ENCODE measurements around the gene POLD4.

The POLD4 gene

DNA sequence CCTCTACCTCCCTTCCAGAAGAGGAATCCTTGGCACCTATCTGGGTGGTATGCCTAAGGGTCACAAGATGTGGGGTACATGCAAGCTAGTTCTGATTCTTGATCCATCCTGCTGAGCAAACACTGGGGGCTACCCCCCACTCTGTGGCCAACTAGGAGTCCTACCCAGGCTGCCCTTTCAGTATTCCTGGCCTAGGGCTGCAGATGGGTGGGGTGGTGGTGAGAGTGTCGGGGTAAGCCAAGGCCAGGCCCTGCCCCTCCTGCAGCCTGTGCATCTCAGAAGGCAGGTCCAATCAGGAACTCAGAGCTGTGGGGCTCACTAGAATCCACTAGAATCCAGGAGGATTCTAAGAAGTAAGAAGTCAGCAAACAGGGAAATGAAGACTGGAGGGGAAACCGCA lies 39.1 kb downstream of the POLD4 start:
- no peak for DNase-seq

DNA sequence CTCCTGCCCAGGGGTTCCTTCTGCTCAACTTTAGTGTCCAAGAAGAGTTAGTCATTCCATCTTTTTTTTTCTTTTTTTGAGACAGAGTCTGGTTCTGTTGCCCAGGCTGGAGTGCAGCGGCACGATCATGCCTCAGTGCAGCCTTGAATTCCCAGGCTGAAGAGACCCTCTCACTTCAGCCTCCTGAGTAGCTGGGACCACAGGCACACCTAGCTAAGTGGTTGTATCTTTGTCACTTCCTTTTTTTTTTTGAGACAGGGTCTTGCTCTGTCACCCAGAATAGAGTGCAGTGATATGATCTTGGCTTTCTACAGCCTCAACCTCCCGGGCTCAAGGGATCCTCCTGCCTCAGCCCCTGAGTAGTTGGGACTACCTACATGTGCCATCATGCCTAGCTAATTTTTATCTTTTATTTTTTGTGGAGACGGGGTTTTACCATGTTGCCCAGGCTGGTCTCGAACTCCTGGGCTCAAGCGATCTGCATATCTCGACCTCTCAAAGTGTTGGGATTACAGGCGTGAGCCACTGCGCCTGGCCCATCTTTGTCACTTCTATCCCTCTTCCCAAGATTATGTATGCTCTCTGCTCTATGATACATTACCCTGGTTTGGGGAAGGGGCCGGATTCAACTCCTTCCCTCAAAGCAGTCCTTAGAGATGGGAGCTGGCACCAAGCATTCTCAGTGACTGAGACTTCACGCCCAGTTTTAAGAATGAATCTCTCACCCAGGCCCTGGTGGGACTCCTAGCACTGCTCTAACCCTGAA lies 40.0 kb downstream of the POLD4 start:
- DNase-seq, result no peak

- no peak for DNase-seq
Measured at GRCh38 chr11:67312187-67313021, 40.9 kb downstream of the POLD4 start.

GRCh38 chr11:67311556-67312082 lies 41.7 kb downstream of the POLD4 start:
- no peak for DNase-seq

DNA sequence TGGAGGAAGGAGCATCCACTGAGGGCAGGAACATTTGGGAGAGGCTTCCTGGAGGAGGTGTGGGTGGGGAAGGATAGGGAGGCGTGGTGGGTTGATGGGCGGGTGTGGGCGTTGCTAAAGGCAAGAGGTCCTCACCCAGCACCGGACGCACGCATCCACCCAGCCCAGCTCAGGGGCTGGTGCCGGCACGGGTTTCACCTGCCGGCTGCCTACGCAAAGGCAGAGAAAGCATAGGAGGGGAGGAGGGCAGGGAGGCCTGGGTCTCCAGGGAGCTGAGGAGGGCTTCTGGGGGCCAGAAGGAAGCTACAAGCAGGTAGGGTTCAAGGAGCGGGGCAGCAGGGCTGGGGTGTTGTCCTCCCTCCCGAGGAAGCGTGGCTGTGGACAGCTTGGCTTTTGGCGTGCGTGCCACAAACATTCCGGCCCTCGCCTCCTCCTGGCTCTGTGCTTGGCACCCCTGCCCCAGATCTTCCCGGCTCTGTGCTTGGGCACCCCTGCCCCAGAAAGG lies 42.2 kb downstream of the POLD4 start:
- no peak for DNase-seq

DNA sequence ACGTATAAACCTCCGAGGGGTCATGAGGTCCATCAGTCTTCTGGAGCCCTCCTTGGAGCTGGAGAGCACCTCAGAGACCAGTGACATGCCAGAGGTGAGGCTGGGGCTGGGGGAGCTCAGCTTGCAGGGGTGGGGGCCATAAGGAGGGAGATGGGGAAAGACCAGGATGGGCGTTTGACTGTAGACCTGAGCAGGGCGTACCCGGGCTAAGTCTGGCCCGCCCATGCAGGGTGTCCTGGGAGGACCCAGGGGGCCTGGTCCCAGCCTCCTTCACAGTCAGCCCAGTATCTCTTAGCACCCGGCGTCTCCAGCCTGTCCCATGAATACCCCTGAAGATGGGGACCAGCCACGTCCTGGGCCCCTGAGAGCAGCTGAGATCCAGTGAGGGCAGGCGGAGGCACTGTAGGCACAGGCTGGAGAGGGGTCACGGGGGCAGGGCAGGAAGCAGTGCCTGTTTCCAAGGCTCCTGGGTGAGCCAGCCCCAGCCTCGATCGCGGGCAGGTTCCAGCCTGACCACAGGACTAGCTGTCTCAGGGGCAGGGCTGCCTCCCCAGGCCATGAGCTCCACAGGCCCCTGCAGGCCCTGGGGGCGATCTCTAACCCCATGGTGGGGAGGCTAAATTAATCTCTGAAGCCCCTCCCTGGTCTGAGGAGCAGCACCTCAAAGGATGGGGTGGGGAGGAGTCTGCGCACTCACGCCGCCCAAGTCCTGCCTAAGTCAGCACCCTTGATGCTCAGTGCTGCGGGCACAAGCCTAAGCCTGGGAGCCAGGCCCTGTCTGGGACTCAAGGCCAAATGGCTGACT lies 42.9 kb downstream of the POLD4 start:
- DNase-seq, result no peak

GRCh38 chr11:67309661-67310061 lies 43.7 kb downstream of the POLD4 start:
- no peak for DNase-seq

- no peak for DNase-seq
Measured at GRCh38 chr11:67309166-67309565, 44.2 kb downstream of the POLD4 start.

- DNase-seq, result no peak
Measured at GRCh38 chr11:67308031-67308866, 45.1 kb downstream of the POLD4 start.

DNA sequence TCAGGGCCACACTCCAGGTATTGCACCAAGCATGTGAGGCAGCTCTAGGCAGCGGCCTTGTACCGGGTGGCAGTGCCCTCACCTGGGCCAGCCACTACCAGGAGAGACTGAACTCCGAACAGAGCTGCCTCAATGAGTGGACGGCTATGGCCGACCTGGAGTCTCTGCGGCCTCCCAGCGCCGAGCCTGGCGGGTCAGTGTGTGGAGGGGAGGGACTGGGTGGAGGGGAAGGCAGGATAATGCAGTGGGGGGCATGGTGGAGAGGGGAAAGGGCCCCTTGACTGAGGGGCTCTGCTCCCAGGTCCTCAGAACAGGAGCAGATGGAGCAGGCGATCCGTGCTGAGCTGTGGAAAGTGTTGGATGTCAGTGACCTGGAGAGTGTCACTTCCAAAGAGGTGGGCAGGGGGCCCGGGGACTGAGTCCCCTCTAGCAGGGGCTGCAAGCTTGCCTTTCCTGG lies 45.8 kb downstream of the POLD4 start:
- DNase-seq, result no peak

GRCh38 chr11:67306769-67307544 lies 46.4 kb downstream of the POLD4 start:
- no peak for DNase-seq

DNA sequence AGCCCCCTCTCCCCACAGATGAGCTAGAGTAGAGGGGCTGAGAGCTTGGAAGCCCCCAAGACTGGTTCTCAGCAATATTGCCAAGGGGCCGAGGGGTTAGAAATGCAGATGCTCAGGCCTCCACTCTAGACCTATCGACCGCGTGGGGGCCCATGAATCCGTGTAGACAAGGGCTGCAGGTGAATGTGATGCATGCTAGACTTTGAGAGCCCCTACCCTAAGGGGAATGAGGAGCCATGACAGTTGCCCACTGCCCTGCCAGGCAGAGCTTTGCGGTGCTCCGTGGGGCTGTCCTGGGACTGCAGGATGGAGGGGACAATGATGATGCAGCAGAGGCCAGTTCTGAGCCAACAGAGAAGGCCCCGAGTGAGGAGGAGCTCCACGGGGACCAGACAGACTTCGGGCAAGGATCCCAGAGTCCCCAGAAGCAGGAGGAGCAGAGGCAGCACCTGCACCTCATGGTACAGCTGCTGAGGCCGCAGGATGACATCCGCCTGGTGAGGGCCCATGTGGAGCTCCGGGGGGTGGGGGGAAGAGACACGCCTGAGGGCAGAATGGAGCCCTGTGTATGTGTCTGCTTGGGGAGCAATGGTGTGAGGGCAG lies 48.7 kb downstream of the POLD4 start:
- no peak for DNase-seq

DNA sequence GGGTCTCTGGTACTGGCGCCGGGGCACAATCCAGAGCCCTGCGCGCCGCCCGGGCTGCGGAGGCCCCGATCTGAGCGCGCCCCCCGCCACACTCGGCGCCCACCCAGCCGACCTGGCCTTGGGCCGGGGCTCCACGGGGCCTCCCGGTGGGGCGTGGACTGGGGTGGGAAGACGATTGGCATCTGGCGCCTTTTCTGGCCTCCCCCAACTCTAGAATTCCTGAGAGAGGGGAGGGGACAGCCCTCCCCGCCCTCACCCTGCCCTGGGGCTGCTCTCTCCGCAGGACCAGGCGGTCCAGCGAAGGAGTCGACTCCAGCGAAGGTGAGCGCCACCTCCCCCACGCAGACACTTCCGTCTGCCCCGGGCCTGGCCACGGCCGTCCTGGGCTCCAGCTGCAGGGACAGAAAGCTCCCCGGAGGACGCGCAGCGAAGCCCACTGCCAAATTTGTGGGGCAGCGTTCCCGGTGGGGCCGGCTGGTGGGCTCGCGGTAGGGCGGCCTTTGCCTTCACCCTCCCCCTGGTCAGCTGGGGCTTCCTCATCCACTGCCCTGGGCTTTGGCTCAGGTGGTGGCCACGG lies 49.4 kb downstream of the POLD4 start:
- DNase-seq, result peak in 1 of 4 experiments; percentile 32

DNA sequence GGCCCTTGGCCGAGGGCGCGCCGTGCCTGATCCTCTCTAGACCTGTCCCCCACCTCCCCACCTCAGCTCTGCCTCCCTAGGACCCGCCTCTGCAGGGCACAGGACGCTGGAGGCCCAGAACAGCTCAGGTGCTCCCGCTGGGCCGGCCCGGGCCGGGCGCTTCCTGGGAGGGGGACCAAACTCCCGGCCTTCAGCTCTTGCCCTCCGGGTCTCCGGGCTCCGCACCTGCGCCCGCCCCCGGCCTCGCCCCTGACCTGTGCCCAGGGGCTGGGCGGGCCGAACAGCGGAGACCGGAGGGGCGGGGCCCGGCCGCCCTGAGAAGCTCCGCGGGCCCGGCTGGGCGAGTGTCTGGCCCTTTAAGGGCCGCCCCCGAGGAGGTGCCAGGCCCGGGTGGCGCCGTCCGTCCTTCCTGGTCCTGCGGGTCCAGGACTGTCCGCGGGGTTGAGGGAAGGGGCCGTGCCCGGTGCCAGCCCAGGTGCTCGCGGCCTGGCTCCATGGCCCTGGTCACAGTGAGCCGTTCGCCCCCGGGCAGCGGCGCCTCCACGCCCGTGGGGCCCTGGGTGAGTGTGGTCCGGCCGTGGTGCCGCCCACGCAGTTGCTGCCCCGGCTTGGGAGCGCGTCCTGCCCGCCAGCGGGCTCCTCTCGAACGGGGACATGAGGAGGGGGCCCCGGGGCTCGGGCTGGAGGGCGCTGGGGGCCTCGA lies 50.1 kb downstream of the POLD4 start, which contains the start of gene SSH3:
TSS of gene SSH3 (plus strand) at position 399 of the 703 bp plus-strand sequence. CDS start at position 495, 96 bp downstream.
- peak in 1 of 4 experiments; percentile 24 for DNase-seq

- no peak for DNase-seq
Measured at GRCh38 chr11:67302571-67303131, 50.7 kb downstream of the POLD4 start.

- DNase-seq, result no peak
Measured at GRCh38 chr11:67301951-67302516, 51.3 kb downstream of the POLD4 start.

- no peak for DNase-seq
Measured at GRCh38 chr11:67301313-67301921, 51.9 kb downstream of the POLD4 start.
